ENCODE measurements around the gene STXBP1. TPM values are rescaled to one million over a fixed set of nuclear protein-coding genes. Genes with fewer than 3 reads are reported as not detected.

The STXBP1 gene
- total and polyA plus RNA-seq, 2 donors (not counting 1 experiment from before 2014, with no cell fraction given): 25.6 to 36.0 TPM

GRCh38 chr9:127664324-127664677, 52.2 kb downstream of the STXBP1 start:
- TF ChIP-seq CTCF (conservative IDR thresholded peaks at IDR 0.05 in 1 of 2, IDR thresholded peaks at IDR 0.05 in 1 of 2; ENCODE audit: low read depth in 1 of 2, low read length in 2 of 2) (no peak), EZH2 (IDR thresholded peaks at IDR 0.05; ENCODE audit: low read length, missing control alignments) (no peak)
- no peak overlapping the region for H2AFZ ChIP-seq (ENCODE audit: low read length)
- no peaks in the 10 kb centered on the region for H3K79me2 ChIP-seq (ENCODE audit: control insufficient read depth, insufficient read depth, low read length)
- no peak overlapping the region for H3K4me3 ChIP-seq (replicated peaks in 1 of 4; ENCODE audit: control extremely low read depth in 1 of 4, insufficient read depth in 1 of 4, low read depth in 3 of 4, low read length in 4 of 4)
- H3K4me1 ChIP-seq (ENCODE audit: control insufficient read depth, extremely low read depth, insufficient read depth, low read length): peaks cover 2% of the 10 kb centered on the region
- H3K27me3 ChIP-seq (ENCODE audit: control insufficient read depth, insufficient read depth, low read length): no peaks in the 10 kb centered on the region
- DNase-seq (ENCODE audit: low read depth in 2 of 2): no peak
- no peak overlapping the region for H3K4me2 ChIP-seq (ENCODE audit: extremely low read depth, insufficient read depth, low read length)
- H4K20me1 ChIP-seq (ENCODE audit: control insufficient read depth, extremely low read depth, insufficient read depth, low read length): no peaks in the 10 kb centered on the region
- peaks cover 12% of the 10 kb centered on the region for H3K36me3 ChIP-seq (ENCODE audit: control insufficient read depth, insufficient read depth, low read length)
- H3K27ac ChIP-seq (ENCODE audit: insufficient read depth, low read length): no peak overlapping the region
- H3K9ac ChIP-seq (ENCODE audit: insufficient read depth, low read length): no peak overlapping the region
- H3K9me3 ChIP-seq (ENCODE audit: control insufficient read depth, insufficient read depth, low read depth, low read length): no peaks in the 10 kb centered on the region

- Histone ChIP-seq H2AFZ (ENCODE audit: low read length) (no peak overlapping the region), H3K9me3 (ENCODE audit: control insufficient read depth, insufficient read depth, low read depth, low read length) (no peaks in the 10 kb centered on the region), H3K4me1 (ENCODE audit: control insufficient read depth, extremely low read depth, insufficient read depth, low read length) (peaks cover 2% of the 10 kb centered on the region), H4K20me1 (ENCODE audit: control insufficient read depth, extremely low read depth, insufficient read depth, low read length) (no peaks in the 10 kb centered on the region), H3K27me3 (ENCODE audit: control insufficient read depth, insufficient read depth, low read length) (no peaks in the 10 kb centered on the region), H3K36me3 (ENCODE audit: control insufficient read depth, insufficient read depth, low read length) (peaks cover 15% of the 10 kb centered on the region), H3K79me2 (ENCODE audit: control insufficient read depth, insufficient read depth, low read length) (no peaks in the 10 kb centered on the region), H3K27ac (ENCODE audit: insufficient read depth, low read length) (no peak overlapping the region), H3K4me2 (ENCODE audit: extremely low read depth, insufficient read depth, low read length) (no peak overlapping the region), H3K9ac (ENCODE audit: insufficient read depth, low read length) (no peak overlapping the region), H3K4me3 (replicated peaks in 1 of 4; ENCODE audit: control extremely low read depth in 1 of 4, insufficient read depth in 1 of 4, low read depth in 3 of 4, low read length in 4 of 4) (no peak overlapping the region)
- no peak for DNase-seq (ENCODE audit: low read depth in 2 of 2)
- no peak for TF ChIP-seq EZH2 (IDR thresholded peaks at IDR 0.05; ENCODE audit: low read length, missing control alignments)
Measured at GRCh38 chr9:127664678-127665507, 52.8 kb downstream of the STXBP1 start.

GRCh38 chr9:127667127-127667844, 55.2 kb downstream of the STXBP1 start:
- Histone ChIP-seq H3K9ac (ENCODE audit: insufficient read depth, low read length) (no peak overlapping the region), H3K4me1 (ENCODE audit: control insufficient read depth, extremely low read depth, insufficient read depth, low read length) (peaks cover 2% of the 10 kb centered on the region), H3K4me3 (replicated peaks in 1 of 4; ENCODE audit: control extremely low read depth in 1 of 4, insufficient read depth in 1 of 4, low read depth in 3 of 4, low read length in 4 of 4) (no peak overlapping the region), H4K20me1 (ENCODE audit: control insufficient read depth, extremely low read depth, insufficient read depth, low read length) (no peaks in the 10 kb centered on the region), H3K27me3 (ENCODE audit: control insufficient read depth, insufficient read depth, low read length) (no peaks in the 10 kb centered on the region), H3K36me3 (ENCODE audit: control insufficient read depth, insufficient read depth, low read length) (peaks cover 18% of the 10 kb centered on the region), H3K79me2 (ENCODE audit: control insufficient read depth, insufficient read depth, low read length) (no peaks in the 10 kb centered on the region), H3K4me2 (ENCODE audit: extremely low read depth, insufficient read depth, low read length) (no peak overlapping the region), H3K27ac (ENCODE audit: insufficient read depth, low read length) (no peak overlapping the region), H2AFZ (ENCODE audit: low read length) (no peak overlapping the region), H3K9me3 (ENCODE audit: control insufficient read depth, insufficient read depth, low read depth, low read length) (no peaks in the 10 kb centered on the region)
- DNase-seq (ENCODE audit: low read depth in 2 of 2): peak in 1 of 2 donors; percentile 38
- TF ChIP-seq EZH2 (IDR thresholded peaks at IDR 0.05; ENCODE audit: low read length, missing control alignments) (no peak), CTCF (conservative IDR thresholded peaks at IDR 0.05 in 1 of 2, IDR thresholded peaks at IDR 0.05 in 1 of 2; ENCODE audit: low read depth in 1 of 2, low read length in 2 of 2) (no peak)

Data from fibroblast of lung (primary cell).